ENCODE measurements around the gene GPR152.
A peak's percentile ranks its signal among the peaks of the same experiment; 100 is the strongest.
"Not testable (repeated sequence)": the region's sequence is repeated elsewhere in the genome, so short reads cannot be mapped to it uniquely, and the experiment has no call there.

GPR152 gene

GRCh38 chr11:67486481-67487195 lies 34.1 kb upstream of the GPR152 start:
- DNase-seq, result no peak

GRCh38 chr11:67485873-67486361 lies 33.4 kb upstream of the GPR152 start:
- DNase-seq, result not testable (repeated sequence)

DNA sequence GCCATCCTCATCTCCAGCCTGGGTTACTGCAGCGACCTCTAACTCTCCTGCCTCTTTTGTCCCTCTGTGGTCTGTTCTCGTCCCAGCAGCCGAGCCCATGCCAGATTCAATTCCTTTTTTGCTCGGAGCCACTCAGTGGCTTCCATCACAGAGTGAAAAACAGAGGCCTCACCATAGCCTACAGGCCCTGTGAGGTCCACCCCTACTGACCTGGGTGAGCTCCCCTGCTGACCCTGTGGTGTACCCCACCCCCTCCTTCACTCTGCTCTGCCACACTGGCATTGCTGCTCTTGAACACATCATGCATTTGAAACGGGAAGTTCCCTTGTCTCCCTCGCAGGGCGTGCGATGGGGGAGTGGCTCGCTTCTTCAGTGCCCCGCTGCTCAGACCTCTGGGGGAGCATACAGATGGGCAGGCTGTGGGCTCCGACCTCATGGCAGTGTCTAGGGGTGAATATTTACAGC lies 32.4 kb upstream of the GPR152 start:
- peak; percentile 73 for DNase-seq

GRCh38 chr11:67483831-67484665 lies 31.5 kb upstream of the GPR152 start:
- DNase-seq, result peak; percentile 25

DNA sequence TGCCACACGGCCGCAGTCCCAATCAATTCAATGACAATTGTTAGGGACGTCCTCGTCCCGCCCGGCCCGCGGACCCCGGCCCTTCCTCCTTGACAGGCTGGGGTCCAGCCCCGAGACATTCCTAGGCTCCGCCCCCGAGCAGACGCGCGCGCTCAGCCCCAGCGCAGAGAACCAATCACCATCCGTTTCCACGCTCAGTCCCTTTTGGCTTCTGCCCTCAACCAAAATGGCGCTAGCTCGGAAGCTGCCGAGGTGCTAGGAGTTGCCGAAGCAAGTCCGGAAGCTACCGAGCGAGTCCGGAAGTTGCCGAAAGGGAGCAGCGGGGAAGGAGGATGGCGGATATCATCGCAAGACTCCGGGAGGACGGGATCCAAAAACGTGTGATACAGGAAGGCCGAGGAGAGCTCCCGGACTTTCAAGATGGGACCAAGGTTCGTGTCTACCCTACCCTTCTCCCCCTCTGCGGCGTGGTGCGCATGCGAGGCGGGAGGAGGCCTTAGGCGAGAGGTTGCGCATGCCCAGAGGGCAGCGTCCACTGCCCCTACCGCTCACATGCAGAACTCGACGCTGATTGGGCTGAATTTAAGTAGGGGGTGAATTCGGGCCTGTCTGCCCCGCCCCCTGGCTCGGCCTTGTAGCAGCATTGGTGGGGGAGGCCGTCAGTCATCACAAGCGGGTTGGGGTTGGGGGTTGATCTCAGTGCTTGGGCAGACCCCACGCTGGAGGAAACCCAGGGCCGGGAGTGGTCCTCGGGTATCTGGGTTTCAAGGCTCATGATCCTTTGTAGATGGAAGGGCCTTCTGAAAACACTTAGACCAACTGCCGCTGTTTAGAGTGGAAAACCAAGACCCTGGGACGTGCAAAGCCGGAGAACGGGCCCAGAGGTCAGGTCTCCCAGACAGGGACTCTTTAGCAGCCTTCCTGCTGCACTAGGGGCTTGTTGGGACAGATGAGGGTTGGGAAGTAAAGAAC lies 30.6 kb upstream of the GPR152 start, which contains the start of gene AIP:
AIP (plus strand) TSS at position 200 of the 972 bp plus-strand sequence; CDS start at position 333, 133 bp downstream.
- peak; percentile 99 for DNase-seq

DNA sequence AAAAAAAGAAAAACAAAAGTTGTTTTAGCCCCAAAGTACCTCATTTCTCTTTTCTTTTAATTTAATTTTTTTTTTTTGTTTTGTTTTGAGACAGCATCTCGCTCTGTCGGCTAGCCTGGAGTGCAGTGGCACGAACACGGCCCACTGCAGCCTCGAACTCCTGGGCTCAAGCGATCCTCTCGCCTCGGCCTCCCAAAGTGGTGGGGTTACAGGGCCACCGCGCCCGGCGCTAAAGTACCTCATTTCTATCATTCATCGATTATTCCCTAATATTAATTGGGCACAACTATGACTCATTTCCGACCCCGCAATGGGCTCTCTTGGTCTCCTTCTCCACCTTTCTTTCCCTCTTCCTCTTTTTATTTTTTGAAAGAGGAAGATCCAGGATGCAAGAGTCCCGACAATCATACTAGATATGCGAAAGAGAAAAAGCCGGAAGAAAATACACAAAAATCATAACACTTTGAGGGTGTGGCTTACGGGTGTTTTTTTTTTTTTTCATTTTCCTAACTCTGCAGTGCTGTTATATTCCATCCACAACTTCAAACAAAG lies 29.8 kb upstream of the GPR152 start:
- DNase-seq, result no peak

- not testable (repeated sequence) for DNase-seq
Observed at GRCh38 chr11:67477344-67478050, 25.0 kb upstream of the GPR152 start.

DNA sequence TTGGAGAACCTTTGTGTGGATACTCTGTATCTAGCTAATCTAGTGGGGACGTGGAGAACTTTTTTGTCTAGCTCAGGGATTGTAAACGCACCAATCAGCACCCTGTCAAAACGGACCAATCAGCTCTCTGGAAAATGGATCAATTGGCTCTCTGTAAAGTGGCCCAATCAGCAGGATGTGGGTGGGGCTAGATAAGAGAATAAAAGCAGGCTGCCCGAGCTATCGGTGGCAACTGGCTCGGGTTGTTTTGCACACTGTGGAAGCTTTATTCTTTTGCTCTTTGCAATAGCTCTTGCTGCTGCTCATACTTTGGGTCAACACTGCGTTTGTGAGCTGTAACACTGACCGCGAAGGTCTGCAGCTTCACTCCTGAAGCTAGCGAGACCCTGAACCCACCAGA lies 24.2 kb upstream of the GPR152 start:
- peak; percentile 3 for DNase-seq

DNA sequence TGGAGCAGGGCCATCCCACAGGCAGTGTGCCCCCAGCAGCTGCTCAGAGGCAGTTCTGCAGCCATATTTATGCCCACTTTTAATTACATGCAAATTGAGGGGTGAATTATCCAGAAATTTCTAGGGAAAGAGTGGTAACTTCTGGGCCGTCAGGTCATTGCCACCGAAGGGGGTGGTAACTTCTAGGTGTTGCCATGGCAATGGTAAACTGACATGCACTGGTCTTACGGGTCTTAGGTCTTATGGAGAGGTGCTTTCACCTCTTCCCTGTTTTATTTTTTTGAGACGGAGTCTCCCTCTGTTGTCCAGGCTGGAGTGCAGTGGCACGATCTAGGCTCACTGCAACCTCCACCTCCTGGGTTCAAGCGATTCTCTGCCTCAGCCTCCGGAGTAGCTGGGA lies 20.4 kb upstream of the GPR152 start:
- no peak for DNase-seq

GRCh38 chr11:67470337-67471002 lies 17.9 kb upstream of the GPR152 start:
- DNase-seq, result no peak

DNA sequence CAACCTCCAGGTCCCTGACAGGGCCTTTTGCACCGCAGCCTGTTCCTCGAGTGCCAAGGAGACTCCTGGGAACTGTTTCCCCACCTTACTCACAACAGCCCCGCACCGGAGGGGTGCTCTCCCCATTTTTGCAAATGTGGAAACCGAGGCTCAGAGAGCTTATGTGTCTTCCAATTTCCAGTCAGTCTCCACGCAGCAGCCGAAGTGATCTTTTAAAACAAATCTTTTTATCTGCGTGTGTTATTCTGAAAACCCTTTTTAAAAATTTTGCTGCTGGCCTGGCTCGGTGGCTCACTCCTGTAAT lies 16.9 kb upstream of the GPR152 start:
- DNase-seq, result no peak

DNA sequence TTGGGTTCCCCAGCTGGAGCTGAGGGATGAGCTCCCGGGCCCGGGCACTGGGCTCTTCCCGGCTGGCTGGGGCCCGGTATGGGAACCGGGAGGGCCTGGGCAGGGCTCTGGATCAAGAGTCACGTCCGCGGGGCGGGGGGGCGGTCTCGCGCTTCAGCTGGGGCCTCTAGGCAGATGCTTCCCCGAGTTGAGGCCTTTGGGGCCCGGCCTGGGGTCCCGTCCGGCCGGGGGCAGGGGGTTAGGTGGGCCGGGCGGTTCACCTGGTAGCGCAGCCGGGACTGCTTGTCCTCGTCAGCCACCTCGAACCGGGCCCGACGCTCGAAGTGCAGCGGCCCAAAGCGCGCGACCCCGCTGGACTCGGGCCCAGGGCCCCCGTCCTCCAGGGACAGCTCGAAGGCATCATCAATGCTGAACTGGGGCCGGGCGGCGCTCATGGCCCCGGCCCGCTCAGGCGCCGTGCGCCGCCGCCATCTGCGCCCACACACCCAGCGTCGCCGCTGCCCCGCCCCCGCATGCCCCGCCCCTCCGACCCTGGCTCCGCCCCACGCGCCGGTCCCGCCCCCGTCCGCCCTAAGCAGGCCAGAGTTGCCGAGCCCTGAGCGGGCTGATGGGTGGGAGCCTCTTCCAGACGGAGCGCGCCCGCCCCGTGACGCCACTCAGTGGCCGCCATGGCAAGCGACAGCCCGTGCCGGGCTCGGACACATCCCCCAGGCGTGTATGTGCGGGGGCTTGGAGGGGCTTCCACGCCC lies 16.4 kb upstream of the GPR152 start, which contains the start of gene TMEM134:
TMEM134 (minus strand) TSS at position 493 of the 749 bp plus-strand sequence; CDS start at position 434, 59 bp downstream.
- peak; percentile 93 for DNase-seq

GRCh38 chr11:67468456-67468758 lies 15.9 kb upstream of the GPR152 start:
- no peak for DNase-seq

GRCh38 chr11:67468056-67468455 lies 15.5 kb upstream of the GPR152 start:
- DNase-seq, result no peak

DNA sequence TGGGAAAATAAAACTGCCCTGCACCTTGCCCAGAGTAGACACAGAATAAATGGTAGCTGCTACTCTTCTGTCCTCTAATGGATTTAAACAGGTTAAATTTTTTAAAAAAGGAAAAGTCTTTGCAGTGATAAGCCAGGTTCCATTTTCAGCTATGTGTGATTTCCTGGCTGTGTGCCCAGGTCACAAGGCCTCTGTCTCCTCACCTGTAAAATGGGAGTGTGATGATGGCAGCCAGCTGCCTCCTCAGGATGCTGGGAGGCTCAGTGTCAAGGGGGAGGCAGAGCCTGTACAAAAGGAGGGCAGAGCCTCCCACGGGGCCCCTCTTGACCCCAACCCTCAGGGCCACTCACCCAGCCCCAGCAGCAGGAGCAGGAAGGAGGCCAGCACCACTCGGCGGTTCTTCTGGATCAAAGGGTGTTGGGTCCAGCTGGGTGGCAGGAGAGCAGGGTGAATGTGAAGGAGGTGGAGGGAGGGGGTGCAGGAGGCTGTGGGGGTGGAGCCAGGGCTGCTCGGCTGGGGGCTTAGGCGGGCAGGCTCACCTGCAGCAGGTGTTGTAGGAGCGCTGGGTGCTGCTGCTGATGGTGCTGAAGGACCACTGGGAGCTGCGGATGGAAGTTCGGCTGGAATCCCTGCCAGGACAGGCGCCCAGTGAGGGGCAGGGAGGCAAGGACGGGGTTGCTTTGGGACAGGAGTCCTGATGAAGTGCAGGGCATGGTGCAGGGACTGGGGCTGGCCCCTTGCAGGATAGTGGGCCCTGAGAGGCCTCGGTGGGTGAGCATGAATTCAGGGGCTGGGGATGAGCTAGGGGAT lies 14.6 kb upstream of the GPR152 start:
- no peak for DNase-seq

DNA sequence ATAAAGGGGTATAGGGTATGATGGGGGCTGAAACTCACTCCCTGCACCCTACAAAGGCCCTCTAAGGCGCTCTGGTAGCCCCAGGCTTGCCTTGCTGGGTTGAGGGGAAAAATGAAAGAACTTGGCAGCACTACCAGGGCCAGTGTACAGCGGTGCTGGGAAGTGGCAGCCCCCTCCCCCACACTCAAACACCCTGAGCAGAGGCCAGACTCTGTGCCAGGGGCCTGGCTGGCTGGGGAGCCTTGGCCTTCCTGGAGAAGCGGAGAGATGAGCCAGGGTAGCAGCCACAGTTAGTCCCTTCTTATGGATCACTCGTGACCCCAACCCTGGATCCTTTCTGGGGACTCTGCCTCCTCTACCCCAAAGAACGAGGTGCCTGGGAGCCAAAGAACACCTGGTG lies 13.8 kb upstream of the GPR152 start:
- no peak for DNase-seq

DNA sequence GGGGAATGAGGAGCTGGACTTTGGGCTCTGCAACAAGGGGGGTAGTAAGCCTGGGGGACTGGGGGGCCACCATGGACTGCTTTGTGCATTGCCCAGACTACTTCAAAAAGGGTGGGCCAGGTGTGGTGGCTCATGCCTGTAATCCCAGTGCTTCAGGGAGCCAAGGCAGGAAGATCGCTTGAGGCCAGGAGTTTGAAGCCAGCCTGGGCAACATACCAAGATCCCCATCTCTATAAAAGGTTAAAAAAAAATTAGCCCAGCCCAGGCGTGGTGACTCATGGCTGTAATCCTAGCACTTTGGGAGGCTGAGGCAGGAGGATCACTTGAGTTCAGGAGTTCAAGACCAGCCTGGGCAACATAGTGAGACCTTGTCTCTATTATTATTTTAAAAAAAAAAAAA lies 13.0 kb upstream of the GPR152 start:
- peak; percentile 24 for DNase-seq

GRCh38 chr11:67465189-67465510 lies 12.6 kb upstream of the GPR152 start:
- peak; percentile 40 for DNase-seq

DNA sequence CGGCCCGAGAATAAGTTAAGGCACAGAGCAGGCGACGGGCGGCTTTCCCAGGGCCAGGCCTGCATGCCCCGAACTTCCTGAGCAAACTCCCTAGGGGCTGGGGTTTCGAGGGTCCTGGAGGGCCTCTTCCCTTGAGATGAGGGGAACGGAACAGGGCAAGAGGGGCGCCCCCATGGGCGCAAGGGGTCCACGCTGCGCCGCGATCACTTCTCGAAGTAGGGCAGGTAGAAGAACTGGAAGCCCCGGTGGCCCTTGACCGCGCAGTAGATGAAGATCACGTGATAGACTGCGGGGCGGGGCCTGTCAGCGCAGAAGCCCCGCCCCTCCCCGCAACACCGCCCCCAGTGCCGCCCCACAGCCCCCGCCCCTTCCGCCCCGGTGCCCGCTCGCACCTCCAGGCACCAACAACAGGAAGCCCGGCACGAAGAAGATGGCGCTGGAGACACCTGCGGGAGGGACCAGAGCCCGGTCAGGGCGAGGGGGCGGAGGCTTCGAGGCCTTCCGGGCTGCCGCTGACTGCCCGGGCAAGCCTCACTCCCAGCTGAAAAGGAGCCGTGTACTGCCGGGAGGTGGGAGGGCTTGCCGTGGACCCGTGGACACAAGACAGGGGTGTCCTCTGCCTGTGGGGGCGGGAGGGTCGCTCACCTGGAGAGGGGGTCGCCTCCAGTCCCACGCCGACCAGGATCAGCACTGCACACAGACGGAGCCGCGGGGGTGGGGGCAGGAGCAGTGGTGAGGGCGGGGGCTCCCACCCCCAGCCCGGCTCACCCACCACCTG lies 12.1 kb upstream of the GPR152 start:
- peak; percentile 90 for DNase-seq

Data from OCI-M1 (cell line).